Gastroesophageal sphincter (tissue), 3 donors: ENCODE measurements around the gene WDR88.

Experiments used
- POLR2A ChIP-seq, 2 donors: fragments of 450-650 bp; IDR thresholded peaks; one replicate each; pipeline ENCODE4 v1.6.1; 2017; ENCODE audit warnings: antibody characterized with exemption in 2 of 2, mild to moderate bottlenecking in 2 of 2, moderate library complexity in 1 of 2
- POLR2AphosphoS5 ChIP-seq: sonication (generic); formaldehyde crosslinking; IDR thresholded peaks from one replicate; pipeline ENCODE4 v1.6.1; 2017; ENCODE audit warnings: antibody characterized with exemption
- TF ChIP-seq, protein P1 (sequence below), 4 experiments: fragments of 200-600 bp in 2 of 4; fragments of 450-650 bp in 2 of 4; sonication (generic) in 1 of 4; IDR thresholded peaks; one replicate each; pipeline ENCODE4 v1.5.1; 2017 to 2019; ENCODE audit warnings: antibody characterized with exemption in 4 of 4, mild to moderate bottlenecking in 2 of 4, moderate library complexity in 2 of 4

DNA sequence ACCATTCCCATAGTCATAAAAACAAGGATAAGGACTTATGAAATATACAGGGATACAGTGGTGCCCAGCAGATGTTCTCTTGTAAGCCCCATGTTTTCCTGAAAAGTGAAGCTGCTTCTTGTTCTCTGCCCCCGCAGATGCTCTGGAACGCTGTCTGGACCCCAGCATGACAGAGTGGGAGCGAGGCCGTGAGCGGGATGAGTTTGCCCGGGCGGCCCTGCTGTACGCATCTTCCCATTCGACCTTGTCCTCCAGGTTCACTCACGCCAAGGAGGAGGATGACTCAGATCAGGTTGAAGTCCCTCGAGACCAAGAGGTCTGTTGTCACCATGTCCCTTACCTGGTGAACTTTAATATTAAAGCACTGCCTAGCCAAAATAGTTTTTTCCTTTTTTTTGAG is 20.3 kb upstream of the WDR88 start:
- TF ChIP-seq, protein P1, sequence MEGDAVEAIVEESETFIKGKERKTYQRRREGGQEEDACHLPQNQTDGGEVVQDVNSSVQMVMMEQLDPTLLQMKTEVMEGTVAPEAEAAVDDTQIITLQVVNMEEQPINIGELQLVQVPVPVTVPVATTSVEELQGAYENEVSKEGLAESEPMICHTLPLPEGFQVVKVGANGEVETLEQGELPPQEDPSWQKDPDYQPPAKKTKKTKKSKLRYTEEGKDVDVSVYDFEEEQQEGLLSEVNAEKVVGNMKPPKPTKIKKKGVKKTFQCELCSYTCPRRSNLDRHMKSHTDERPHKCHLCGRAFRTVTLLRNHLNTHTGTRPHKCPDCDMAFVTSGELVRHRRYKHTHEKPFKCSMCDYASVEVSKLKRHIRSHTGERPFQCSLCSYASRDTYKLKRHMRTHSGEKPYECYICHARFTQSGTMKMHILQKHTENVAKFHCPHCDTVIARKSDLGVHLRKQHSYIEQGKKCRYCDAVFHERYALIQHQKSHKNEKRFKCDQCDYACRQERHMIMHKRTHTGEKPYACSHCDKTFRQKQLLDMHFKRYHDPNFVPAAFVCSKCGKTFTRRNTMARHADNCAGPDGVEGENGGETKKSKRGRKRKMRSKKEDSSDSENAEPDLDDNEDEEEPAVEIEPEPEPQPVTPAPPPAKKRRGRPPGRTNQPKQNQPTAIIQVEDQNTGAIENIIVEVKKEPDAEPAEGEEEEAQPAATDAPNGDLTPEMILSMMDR (IDR thresholded peaks at IDR 0.05): no peak
- no peak for TF ChIP-seq POLR2A (IDR thresholded peaks at IDR 0.05)
- no peak for TF ChIP-seq POLR2AphosphoS5
